ENCODE data around the gene SCD5.

- TF ChIP-seq CTCF (IDR thresholded peaks at IDR 0.05), result no peak
- no peak for TF ChIP-seq JUNB (IDR thresholded peaks at IDR 0.05)
- no peak for TF ChIP-seq RAD21 (conservative IDR thresholded peaks at IDR 0.05 in 1 of 2, IDR thresholded peaks at IDR 0.05 in 1 of 2)
- TF ChIP-seq PBX3 (IDR thresholded peaks at IDR 0.05), result no peak
Measured at GRCh38 chr4:82696117-82696860, 102.3 kb downstream of the SCD5 start.

Data from A549 (cell line).